Measurements from ENCODE around the gene RHBDL3. TPM values are rescaled to one million over a fixed set of nuclear protein-coding genes. Genes with fewer than 3 reads are reported as not detected.

RHBDL3 gene
- total RNA-seq, 5 donors from 2014 or later (not counting 1 experiment from before 2014, with no cell fraction given): 0.07 TPM; not detected in 4

- Mint-ChIP-seq H3K4me1 (no peaks in the 10 kb centered on the region), H3K4me3 (no peak overlapping the region), H3K27ac (no peak overlapping the region), H3K9me3 (no peaks in the 10 kb centered on the region), H3K36me3 (no peaks in the 10 kb centered on the region), H3K27me3 (no peaks in the 10 kb centered on the region)
- DNase-seq (no peak), ATAC-seq (replicated peaks in 1 of 4) (no peak)
- no peaks in the 10 kb centered on the region for H3K36me3 ChIP-seq (ENCODE audit: control insufficient read depth in 2 of 2, extremely low read depth in 1 of 2, insufficient read depth in 1 of 2, low read length in 1 of 2)
- CTCF ChIA-PET: no interaction called here
- peaks cover 0 to 6% of the 10 kb centered on the region in 2 experiments for H3K27me3 ChIP-seq (replicated peaks in 1 of 2; ENCODE audit: control insufficient read depth in 2 of 2, extremely low read depth in 1 of 2, insufficient read depth in 2 of 2, low read length in 1 of 2)
- no peaks in the 10 kb centered on the region for H3K4me1 ChIP-seq (ENCODE audit: control insufficient read depth in 1 of 2, extremely low read depth in 1 of 2, insufficient read depth in 2 of 2, low read length in 2 of 2)
- no peak overlapping the region for H3K4me3 ChIP-seq (ENCODE audit: control insufficient read depth in 1 of 2, extremely low read depth in 1 of 2, low read length in 1 of 2)
- POLR2A ChIA-PET: no interaction called here
- WGBS (ENCODE audit: insufficient coverage): 83% methylated on average over 1 of the region's 2 CpGs
- H3K27ac ChIP-seq (ENCODE audit: low read length): no peak overlapping the region
- H3K9me3 ChIP-seq: no peaks in the 10 kb centered on the region
These were observed 31.8 kb downstream of the RHBDL3 start for GRCh38 chr17:32297424-32297823.

- Mint-ChIP-seq H3K27me3 (no peaks in the 10 kb centered on the region), H3K4me1 (no peaks in the 10 kb centered on the region), H3K36me3 (no peaks in the 10 kb centered on the region), H3K4me3 (no peak overlapping the region), H3K27ac (no peak overlapping the region), H3K9me3 (no peaks in the 10 kb centered on the region)
- H3K27ac ChIP-seq (ENCODE audit: low read length): no peak overlapping the region
- 85% methylated on average over 4 of the region's 6 CpGs for WGBS (ENCODE audit: insufficient coverage)
- no peaks in the 10 kb centered on the region for H3K4me1 ChIP-seq (ENCODE audit: control insufficient read depth in 1 of 2, extremely low read depth in 1 of 2, insufficient read depth in 2 of 2, low read length in 2 of 2)
- H3K27me3 ChIP-seq (replicated peaks in 1 of 2; ENCODE audit: control insufficient read depth in 2 of 2, extremely low read depth in 1 of 2, insufficient read depth in 2 of 2, low read length in 1 of 2): peaks cover 0 to 6% of the 10 kb centered on the region in 2 experiments
- no peak overlapping the region for H3K4me3 ChIP-seq (ENCODE audit: control insufficient read depth in 1 of 2, extremely low read depth in 1 of 2, low read length in 1 of 2)
- no peak for ATAC-seq (replicated peaks in 1 of 4)
- DNase-seq: no peak
- CTCF ChIA-PET: no interaction called here
- no peaks in the 10 kb centered on the region for H3K9me3 ChIP-seq
- POLR2A ChIA-PET: no interaction called here
- H3K36me3 ChIP-seq (ENCODE audit: control insufficient read depth in 2 of 2, extremely low read depth in 1 of 2, insufficient read depth in 1 of 2, low read length in 1 of 2): no peaks in the 10 kb centered on the region
These were observed 32.2 kb downstream of the RHBDL3 start for GRCh38 chr17:32297860-32298259.

- ChIA-PET POLR2A (no interaction called here), CTCF (no interaction called here)
- Mint-ChIP-seq H3K4me1 (no peaks in the 10 kb centered on the region), H3K4me3 (no peak overlapping the region), H3K27ac (no peak overlapping the region), H3K27me3 (no peaks in the 10 kb centered on the region), H3K9me3 (no peaks in the 10 kb centered on the region), H3K36me3 (no peaks in the 10 kb centered on the region)
- no peaks in the 10 kb centered on the region for H3K9me3 ChIP-seq
- DNase-seq (no peak), ATAC-seq (replicated peaks in 1 of 4) (no peak)
- H3K27me3 ChIP-seq (replicated peaks in 1 of 2; ENCODE audit: control insufficient read depth in 2 of 2, extremely low read depth in 1 of 2, insufficient read depth in 2 of 2, low read length in 1 of 2): peaks cover 0 to 9% of the 10 kb centered on the region in 2 experiments
- H3K36me3 ChIP-seq (ENCODE audit: control insufficient read depth in 2 of 2, extremely low read depth in 1 of 2, insufficient read depth in 1 of 2, low read length in 1 of 2): no peaks in the 10 kb centered on the region
- H3K27ac ChIP-seq (ENCODE audit: low read length): no peak overlapping the region
- no peaks in the 10 kb centered on the region for H3K4me1 ChIP-seq (ENCODE audit: control insufficient read depth in 1 of 2, extremely low read depth in 1 of 2, insufficient read depth in 2 of 2, low read length in 2 of 2)
- H3K4me3 ChIP-seq (ENCODE audit: control insufficient read depth in 1 of 2, extremely low read depth in 1 of 2, low read length in 1 of 2): no peak overlapping the region
- WGBS (ENCODE audit: insufficient coverage): 87% methylated on average over 5 of the region's 6 CpGs
These were observed 32.7 kb downstream of the RHBDL3 start for GRCh38 chr17:32298298-32298697.

GRCh38 chr17:32298721-32299579 is 33.3 kb downstream of the RHBDL3 start:
- H3K9me3 ChIP-seq: no peaks in the 10 kb centered on the region
- Mint-ChIP-seq H3K36me3 (no peaks in the 10 kb centered on the region), H3K4me1 (no peaks in the 10 kb centered on the region), H3K9me3 (no peaks in the 10 kb centered on the region), H3K4me3 (no peak overlapping the region), H3K27ac (no peak overlapping the region), H3K27me3 (no peaks in the 10 kb centered on the region)
- WGBS (ENCODE audit: insufficient coverage): 78% methylated on average over 5 of the region's 13 CpGs
- H3K27me3 ChIP-seq (replicated peaks in 1 of 2; ENCODE audit: control insufficient read depth in 2 of 2, extremely low read depth in 1 of 2, insufficient read depth in 2 of 2, low read length in 1 of 2): peaks cover 0 to 9% of the 10 kb centered on the region in 2 experiments
- POLR2A ChIA-PET: no interaction called here
- ATAC-seq (replicated peaks in 1 of 4): no peak
- CTCF ChIA-PET: no interaction called here
- H3K36me3 ChIP-seq (ENCODE audit: control insufficient read depth in 2 of 2, extremely low read depth in 1 of 2, insufficient read depth in 1 of 2, low read length in 1 of 2): no peaks in the 10 kb centered on the region
- no peak for DNase-seq
- no peak overlapping the region for H3K27ac ChIP-seq (ENCODE audit: low read length)
- H3K4me1 ChIP-seq (ENCODE audit: control insufficient read depth in 1 of 2, extremely low read depth in 1 of 2, insufficient read depth in 2 of 2, low read length in 2 of 2): no peaks in the 10 kb centered on the region
- no peak overlapping the region for H3K4me3 ChIP-seq (ENCODE audit: control insufficient read depth in 1 of 2, extremely low read depth in 1 of 2, low read length in 1 of 2)

- Mint-ChIP-seq H3K4me1 (no peaks in the 10 kb centered on the region), H3K4me3 (no peak overlapping the region), H3K36me3 (no peaks in the 10 kb centered on the region), H3K9me3 (no peaks in the 10 kb centered on the region), H3K27me3 (no peaks in the 10 kb centered on the region), H3K27ac (no peak overlapping the region)
- ChIA-PET POLR2A (no interaction called here), CTCF (no interaction called here)
- ATAC-seq (replicated peaks in 1 of 4): no peak
- no peak overlapping the region for H3K4me3 ChIP-seq (ENCODE audit: control insufficient read depth in 1 of 2, extremely low read depth in 1 of 2, low read length in 1 of 2)
- no peaks in the 10 kb centered on the region for H3K36me3 ChIP-seq (ENCODE audit: control insufficient read depth in 2 of 2, extremely low read depth in 1 of 2, insufficient read depth in 1 of 2, low read length in 1 of 2)
- no peak overlapping the region for H3K27ac ChIP-seq (ENCODE audit: low read length)
- H3K27me3 ChIP-seq (replicated peaks in 1 of 2; ENCODE audit: control insufficient read depth in 2 of 2, extremely low read depth in 1 of 2, insufficient read depth in 2 of 2, low read length in 1 of 2): peaks cover 0 to 9% of the 10 kb centered on the region in 2 experiments
- 88% methylated on average over 4 of the region's 7 CpGs for WGBS (ENCODE audit: insufficient coverage)
- DNase-seq: no peak
- H3K4me1 ChIP-seq (ENCODE audit: control insufficient read depth in 1 of 2, extremely low read depth in 1 of 2, insufficient read depth in 2 of 2, low read length in 2 of 2): no peaks in the 10 kb centered on the region
- no peaks in the 10 kb centered on the region for H3K9me3 ChIP-seq
These were observed 34.0 kb downstream of the RHBDL3 start for GRCh38 chr17:32299580-32300164.

GRCh38 chr17:32302037-32302436 is 36.4 kb downstream of the RHBDL3 start:
- Mint-ChIP-seq H3K36me3 (no peaks in the 10 kb centered on the region), H3K4me1 (no peaks in the 10 kb centered on the region), H3K9me3 (no peaks in the 10 kb centered on the region), H3K27ac (no peak overlapping the region), H3K27me3 (no peaks in the 10 kb centered on the region), H3K4me3 (no peak overlapping the region)
- Histone ChIP-seq H3K4me1 (ENCODE audit: control insufficient read depth in 1 of 2, extremely low read depth in 1 of 2, insufficient read depth in 2 of 2, low read length in 2 of 2) (no peaks in the 10 kb centered on the region), H3K27ac (ENCODE audit: low read length) (no peak overlapping the region), H3K27me3 (replicated peaks in 1 of 2; ENCODE audit: control insufficient read depth in 2 of 2, extremely low read depth in 1 of 2, insufficient read depth in 2 of 2, low read length in 1 of 2) (peaks cover 0 to 3% of the 10 kb centered on the region in 2 experiments), H3K4me3 (ENCODE audit: control insufficient read depth in 1 of 2, extremely low read depth in 1 of 2, low read length in 1 of 2) (no peak overlapping the region), H3K9me3 (no peaks in the 10 kb centered on the region), H3K36me3 (ENCODE audit: control insufficient read depth in 2 of 2, extremely low read depth in 1 of 2, insufficient read depth in 1 of 2, low read length in 1 of 2) (no peaks in the 10 kb centered on the region)
- ATAC-seq (replicated peaks in 1 of 4): no peak
- POLR2A ChIA-PET: no interaction called here
- CTCF ChIA-PET: no interaction called here
- WGBS (ENCODE audit: insufficient coverage): 60% methylated on average over 1 of the region's 4 CpGs
- no peak for DNase-seq
